Measurements from ENCODE around the gene RGMA.

The RGMA gene, protein sequence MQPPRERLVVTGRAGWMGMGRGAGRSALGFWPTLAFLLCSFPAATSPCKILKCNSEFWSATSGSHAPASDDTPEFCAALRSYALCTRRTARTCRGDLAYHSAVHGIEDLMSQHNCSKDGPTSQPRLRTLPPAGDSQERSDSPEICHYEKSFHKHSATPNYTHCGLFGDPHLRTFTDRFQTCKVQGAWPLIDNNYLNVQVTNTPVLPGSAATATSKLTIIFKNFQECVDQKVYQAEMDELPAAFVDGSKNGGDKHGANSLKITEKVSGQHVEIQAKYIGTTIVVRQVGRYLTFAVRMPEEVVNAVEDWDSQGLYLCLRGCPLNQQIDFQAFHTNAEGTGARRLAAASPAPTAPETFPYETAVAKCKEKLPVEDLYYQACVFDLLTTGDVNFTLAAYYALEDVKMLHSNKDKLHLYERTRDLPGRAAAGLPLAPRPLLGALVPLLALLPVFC

DNA sequence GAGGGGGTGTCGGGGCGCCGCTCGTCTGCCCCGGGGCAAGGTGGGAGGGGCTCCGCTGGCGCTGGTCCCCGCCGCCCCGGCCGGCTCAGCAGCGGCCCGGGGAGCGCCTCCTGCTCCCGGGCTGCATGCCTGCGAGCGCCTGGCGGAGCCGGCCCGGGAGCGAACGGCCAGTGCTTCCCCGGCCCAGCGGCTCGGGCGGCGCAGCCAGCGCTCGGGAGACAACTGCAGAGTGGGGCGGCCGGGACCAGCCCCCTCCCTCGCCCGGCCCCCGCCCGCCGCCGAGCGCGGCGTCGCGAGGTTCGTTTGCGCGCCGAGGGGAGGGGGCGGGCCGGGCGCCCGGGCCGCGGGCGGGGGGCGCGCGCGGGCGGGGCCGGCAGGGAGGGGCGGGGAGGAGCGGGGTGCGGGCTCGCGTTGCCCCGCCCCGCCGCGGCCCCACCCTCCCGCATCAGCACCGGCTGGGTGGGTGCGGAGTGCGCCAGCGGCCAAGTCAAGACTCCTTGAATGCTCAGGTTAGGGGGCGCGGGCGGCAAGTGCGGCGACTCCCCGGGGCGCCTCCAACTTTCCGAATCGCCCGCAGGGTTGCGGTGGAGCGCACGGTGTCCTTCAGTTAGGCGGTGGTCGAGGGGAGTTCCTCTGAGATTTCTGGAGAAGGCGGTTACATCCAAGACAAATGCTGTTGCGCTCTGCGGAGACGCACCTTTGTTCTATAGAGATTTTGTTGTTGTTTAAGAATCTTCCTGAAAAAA is at the start of gene RGMA:
Gene RGMA (minus strand): TSS at position 231 of the 746 bp plus-strand sequence. CDS start 279 bp downstream, outside the sequence.
- no peak for DNase-seq

DNA sequence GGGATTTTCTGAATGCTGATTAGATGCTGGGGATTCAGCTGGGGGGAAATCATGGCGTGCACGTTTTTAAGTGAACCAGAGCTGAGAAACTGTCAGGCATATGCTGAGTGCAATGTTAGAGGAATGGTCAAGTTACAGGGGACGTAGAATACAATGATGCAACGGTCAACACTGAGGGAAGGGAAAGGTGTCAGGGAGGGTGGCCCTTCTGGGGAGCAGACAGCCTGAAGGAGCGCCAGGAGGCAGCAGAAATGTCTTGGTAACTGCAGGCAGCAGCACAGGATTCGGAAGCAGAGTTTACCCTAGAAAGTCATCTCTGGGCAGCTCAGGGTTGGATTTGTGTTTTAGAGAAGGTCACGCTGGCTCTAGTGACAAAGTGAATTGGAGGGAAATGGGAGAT is 47.6 kb upstream of the RGMA start:
- DNase-seq: no peak

DNA sequence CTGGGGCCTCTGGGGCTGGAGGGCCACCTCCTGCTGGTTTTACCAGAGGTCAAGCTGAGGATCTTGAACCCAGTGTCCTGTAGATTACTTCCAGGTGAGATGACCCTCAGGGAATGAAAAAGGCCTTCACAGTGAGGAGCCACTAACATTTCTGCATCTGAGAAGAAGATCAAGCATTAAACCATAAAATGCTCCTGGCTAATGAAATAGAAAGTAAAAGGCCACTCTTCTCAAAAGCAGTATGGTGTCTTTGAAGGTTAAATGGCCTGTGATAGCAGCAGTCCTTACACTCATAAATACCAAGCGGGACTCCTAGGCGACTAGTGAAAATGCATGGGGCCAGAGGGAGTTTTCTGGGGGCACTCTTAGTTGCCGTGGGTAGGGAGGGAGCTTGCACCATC is 47.0 kb upstream of the RGMA start:
- DNase-seq: no peak

DNA sequence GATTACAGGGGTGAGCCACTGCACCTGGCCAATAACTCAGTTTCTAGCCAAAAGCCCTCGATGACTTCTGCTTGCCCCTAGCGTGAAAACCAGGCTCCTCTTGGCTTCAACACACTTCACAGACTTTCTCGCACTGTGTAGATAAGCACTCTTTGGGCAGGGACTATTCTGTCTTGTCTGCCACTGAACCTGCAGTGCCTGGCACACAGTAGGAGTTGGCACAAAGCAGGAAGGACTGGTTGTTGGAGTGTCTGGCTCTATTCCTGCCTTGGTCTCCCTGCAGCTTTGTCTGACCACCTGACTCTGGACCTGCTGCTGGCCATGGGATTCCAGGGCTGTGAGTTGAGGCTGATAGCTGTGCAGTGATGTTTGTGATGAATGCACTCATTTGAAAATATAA is 46.4 kb upstream of the RGMA start:
- no peak for DNase-seq

DNA sequence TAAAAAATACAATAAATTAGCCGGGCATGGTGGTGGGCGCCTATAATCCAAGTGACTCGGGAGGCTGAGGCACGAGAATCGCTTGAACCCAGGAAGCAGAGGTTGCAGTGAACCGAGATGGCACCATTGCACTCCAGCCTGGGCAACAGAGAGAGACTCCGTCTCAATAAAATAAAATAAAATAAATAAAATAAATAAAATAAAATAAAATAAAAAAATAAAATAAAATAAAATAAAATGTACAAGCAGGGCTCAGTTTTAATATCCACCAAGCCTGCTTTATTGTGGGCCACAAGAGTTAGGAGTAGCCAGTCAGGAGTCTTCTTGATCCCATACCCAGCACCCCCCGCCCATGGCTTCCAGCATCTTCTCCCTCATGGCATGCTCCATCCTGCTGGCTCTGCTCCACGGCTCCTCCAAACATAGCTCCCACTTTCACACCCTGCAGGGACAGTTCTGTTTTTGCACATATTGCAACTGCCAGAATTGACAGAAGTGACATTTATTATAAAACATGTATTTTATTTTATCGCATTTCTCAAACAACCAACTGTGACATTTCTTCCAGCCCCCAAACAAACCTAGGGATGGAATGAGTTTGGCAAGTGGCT is 42.6 kb upstream of the RGMA start:
- no peak for DNase-seq

DNA sequence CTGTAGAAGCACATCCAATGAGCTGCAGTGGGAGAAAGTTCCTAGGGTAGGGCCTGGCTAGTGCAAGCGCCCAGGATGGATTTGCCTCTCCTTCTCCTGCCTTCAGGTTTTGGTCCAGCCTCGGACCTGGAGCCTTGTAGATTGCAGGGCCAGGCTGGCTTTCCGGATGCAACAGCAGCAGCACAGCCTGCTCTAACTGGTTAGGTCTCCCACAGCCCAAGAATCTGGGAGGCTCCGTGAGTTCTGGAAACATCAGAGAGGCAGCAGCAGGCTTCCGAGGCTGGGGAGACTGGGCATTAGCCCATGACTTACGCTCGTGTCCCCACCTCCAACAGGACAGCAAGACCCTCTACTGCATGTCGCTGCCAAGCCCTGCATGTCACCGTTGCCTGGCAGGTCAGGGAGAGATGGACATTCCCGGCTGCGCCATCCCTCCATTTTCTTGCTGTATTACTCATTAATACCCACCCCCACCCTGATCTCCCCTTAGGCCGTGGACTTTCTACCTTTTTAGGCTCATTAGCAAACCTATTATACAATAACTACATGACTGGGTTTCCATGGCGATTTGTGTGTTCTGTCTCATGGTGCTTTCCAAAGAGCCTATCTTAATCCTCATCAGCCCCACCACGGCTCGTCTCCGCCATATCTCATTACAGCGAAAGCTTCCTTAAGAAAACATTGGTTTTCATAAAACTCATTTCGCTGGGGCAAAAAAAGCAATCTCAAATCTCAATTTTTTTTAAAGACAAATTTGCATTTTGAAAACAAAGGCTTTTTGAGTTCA is 40.9 kb upstream of the RGMA start:
- DNase-seq: no peak

DNA sequence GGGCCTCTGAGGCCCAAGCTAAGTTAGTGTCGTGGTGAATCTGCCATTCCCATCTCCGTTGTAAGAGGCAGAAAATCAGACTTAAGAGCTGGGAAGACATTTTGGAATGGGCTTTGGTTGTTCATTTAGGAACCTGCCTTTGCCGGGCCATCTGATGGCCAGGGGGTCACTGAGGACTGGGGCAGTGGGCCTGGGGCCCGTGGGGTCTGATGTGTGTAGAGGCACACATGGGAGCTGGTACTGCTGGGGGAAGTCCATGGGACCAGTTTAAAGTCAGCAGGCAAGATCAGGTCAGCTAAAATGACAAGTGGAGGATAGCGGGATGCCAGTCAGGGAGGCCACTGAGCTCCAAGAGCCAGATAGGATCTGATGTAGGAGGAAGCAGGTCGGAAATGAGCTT is 38.3 kb upstream of the RGMA start:
- DNase-seq: no peak

DNA sequence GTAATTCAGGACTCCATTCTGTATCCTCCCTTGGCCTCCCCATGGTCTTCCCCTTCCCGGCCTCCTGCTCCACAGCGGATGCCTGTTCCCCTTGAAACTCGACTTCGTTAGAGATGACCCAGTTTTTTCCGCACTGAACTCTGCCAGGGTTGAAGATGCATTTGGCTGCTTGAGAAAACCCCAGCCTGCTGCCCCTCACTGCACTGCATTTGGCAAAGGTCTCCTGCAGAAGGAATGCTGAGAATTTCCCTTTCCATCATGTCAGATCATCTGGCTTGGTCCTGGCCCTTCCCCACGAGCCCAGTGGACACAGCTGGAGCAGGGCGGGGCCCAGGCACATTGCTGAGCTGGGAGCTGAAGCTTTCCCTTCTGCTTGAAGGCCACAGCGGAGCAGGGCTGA is 37.6 kb upstream of the RGMA start:
- DNase-seq: no peak

DNA sequence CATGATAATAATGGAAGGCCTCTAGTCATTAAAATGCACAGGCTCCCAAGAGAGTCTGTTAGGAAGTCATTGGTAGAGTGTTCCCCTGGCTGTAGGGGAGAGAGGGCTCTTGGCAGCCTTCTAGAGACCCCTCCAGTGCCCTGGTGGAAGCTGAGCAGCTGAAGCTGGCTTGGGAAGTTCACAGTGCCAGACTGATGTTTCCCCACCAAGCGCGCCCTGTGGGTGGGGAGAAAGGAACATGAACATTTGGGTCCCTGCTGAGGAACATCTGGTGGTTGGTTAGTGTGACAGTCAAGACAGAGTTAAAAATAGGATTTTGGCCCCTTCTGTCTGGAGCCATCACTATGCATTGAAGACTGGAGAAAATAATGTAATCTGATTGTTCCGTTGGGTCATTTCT is 37.1 kb upstream of the RGMA start:
- DNase-seq: no peak

DNA sequence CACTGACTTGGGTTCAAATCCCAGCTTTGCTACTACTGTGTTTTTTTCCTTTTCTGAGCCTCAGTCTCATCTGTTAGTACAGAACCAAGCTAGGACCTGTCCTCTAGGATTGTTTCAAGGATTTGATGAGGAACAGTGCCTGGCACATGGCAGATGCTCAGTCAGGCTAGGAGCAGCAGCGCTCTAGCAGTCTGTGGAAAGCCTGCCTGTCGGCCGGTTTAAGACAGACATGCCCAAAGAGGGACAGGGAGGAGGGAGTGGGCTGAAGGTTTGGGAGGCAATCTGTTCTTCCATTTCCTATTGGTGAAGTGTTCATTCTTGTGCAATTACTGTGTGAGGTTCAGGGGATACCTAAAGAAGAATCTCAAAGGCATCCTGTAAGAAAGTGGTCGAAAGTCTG is 35.1 kb upstream of the RGMA start:
- DNase-seq: no peak

DNA sequence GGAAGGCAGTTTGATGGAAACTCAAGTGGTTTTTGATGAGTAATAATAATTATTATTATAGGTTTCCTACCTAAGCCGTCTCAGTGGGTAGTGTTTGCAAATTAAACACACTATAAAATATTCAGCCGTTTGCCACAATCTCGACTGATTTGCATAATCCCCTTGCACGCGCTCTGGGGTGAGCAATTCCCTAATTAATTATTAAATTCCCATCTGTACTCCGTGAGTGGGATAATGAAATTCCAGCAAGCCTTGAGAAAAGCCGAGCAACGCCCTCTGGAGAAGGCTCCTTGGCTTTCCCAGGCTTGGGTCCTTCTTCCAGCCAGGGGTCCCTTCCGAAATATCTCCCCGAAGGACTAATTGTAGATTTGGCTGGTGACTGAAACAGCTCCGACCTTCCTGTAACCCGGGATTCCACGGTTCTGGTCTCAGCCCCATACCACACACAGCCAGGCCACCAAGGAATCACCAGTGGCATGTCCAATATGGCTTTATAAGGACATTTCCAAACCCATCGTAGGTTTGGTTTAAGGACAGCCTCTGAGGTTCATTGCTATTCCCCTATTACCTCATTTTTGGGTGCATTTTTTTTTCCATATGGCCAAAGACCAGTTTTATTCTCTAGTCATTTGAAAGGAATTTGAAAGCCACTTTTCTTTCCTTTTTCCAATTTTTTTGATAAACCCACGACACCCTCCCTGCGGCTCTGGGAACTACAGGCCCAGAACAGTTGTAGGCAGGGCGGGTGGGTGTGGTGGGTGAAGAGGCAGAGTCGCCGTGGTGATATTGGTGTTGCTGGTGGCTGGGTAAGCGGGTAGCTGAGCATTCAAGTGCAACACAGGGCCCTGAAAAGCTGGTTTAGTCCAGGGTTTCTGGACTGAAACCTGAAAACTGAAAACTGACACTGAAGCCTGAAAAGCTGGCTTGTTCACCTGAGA is 33.2 kb upstream of the RGMA start:
- DNase-seq: no peak

DNA sequence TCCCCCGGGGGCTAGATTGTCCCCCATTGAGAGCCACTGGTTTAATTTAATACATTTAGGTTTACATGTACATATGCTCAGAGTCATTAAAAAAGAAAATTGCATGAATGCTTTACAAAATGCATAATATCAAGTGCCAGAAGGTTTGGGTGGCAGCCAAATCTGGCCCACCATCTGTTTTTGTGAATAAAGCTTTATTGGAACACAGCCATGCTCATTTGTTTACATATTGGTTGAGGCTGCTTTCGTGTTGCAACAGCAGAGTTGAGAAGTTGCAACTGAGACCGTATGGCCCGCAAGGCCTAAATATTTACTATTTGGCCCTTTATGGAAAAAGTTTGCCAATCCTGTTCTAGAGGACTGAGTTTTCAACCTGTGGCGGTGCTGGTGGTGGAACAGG is 32.1 kb upstream of the RGMA start:
- DNase-seq: no peak

DNA sequence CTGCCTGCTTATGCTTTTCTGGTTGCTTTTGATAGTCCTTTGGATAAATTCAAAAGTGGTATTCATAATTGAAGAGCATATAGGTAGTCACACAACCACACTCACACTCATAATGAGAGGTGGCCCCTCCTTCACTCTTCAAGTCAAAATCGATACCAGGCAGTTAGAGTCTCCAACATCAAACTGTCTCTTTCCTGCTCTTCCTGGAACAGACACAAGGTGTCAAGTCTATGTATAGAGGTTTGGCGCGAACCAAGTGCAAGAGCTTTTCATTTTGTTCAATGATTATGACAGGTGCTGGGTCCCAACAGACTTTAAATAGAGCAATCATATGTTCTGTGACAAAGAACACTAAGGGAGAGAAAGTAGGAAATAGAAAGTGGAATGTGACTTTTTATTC is 29.9 kb upstream of the RGMA start:
- DNase-seq: no peak

DNA sequence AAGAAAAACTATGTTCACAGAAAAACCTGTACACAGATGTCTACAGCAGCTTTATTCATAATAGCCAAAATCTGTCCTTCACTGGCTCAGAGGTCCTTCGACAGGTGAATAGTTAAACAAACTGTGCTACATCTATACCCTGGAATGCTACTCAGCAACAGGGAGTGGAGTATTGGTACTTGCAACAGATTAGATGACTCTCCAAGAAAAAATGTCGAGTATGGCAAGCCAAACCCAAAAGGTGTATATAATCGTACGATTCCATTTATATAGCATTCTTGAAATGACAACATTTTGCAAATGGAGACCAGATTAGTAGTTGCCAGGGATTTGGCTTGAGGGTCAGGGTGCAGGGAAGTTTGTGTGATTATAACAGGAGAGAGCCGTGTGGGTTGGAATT is 22.4 kb upstream of the RGMA start:
- DNase-seq: no peak

DNA sequence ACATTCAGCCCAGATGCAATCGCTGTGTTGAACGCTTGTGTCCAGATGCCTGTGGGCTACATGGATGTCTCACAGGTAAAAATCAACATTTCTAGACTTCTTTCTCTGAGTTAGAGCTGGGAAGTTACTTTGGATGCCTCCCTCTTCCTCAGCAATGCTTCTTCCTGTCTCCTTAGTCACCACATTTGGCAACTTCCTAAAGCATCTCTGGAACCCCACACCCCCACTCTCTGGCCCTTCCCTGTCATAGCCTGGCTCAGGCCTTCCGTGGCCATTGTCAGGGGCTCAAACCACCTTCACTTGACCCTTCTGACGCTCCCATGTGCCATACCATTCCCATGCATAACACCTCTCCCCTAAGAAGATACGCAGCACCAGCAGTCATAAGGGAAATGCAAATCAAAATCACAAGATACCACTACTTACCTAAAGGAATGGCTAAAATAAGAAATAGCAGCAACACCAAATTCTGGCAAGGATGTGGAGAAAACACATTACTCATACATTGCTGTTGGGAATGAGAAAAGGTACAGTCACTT is 21.6 kb upstream of the RGMA start:
- DNase-seq: no peak

DNA sequence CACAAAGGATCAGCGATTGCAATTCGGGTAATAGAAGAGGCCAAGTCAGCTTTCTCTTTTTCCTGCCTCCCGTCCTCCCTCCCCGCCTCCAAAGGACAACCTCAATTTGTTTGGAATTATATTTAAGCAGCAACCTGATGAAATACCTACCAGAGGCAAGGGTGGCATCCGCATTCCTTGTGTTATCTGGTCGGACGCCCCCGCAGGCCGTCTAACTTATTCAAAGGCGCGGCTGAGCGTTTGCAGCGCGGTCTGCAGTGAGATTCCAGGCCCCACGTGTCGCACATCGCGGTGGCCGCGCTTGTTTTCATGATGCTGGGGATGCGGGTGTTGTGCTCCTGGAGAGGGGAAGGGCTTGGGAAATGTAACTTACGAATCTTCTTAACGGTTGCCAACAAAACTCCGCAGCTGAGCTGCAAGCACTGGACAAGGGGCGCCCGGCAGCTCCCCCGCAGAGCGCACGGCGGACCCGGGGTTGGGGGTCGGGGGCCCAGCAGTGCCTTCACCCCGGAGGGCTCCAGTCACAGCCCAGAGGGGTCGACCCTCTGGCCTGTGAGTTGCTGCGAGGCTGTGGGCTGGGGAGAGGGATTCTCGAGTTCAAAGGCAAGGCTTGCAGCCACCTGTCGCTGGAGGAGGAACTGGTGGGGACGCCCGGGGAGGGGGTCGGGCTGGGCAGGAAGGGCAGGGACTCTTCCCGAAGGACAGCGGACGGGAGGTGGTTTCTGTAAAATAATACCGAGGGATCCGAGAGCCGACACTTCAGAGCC is 20.5 kb upstream of the RGMA start:
- no peak for DNase-seq

DNA sequence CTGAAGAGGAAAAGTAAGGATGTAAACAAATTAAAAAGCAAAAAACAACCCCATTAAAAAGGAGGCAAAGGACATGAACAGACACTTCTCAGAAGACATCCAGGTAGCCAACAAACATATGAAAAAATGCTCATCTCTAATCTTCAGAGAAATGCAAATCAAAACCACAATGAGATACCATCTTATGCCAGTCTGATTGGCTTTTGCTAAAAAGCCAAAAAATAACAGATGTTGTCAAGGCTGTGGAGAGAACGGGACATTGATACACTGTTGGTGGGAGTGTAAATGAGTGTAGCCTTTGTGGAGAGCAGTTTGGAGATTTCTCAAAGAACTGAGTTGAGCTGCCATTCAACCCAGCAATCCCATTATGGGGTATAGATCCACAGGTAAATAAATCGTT is 18.6 kb upstream of the RGMA start:
- DNase-seq: no peak

DNA sequence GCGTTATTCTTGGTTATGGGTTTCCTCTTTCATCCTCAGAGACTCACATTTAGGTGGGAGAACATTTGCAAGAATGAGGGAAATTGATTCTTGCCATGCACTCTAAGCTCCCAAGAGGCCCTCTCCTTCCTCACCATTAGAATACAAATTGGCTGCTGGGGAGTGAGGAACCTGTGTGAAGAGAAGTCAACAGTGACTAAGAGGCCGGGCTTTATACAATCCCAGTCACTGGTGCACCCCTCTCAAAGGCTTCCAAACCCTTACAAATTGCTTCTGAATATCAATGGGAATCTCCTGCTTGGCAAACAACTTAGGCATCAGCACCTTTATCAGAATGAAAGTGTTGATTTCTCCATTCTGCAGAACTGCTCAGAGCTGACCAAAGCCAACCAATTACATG is 16.5 kb upstream of the RGMA start:
- DNase-seq: no peak

DNA sequence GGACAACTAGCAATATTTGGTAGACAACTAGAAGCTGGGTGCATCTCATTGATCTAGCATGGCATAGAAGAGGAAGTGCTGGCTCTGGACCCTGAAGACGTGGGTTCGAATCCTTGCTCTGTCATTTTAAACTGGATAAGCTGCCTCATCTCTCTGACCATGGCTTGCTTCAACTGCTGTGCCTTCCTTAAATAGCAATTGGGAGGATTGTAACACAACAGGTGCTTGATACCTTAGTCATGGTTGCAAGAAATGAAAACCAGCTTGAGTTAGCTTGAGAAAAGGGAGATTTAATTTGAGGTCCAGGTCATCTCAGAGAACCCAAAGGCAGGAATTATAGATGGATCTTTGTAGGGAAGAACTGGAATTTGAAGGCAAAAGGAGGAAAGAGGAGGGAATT is 14.8 kb upstream of the RGMA start:
- no peak for DNase-seq

DNA sequence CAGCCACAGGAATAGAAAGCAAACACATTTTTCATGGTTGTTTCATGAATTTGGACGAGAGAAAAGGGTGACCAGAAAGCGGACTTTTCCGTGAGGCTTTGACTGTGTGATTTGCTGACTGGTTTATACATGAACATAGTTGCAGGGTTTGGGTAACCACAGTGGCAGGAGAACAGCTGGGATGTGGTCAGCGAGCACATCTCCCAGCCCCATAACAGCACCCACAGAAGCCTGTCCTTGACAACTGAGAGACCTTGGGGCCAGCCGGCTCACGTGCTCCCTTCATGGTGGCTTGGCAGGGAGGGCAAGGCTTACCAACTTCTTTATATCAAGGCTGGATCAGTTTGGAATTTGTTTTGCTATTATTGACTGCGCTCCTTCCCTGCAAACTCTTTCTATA is 13.2 kb upstream of the RGMA start:
- DNase-seq: no peak

DNA sequence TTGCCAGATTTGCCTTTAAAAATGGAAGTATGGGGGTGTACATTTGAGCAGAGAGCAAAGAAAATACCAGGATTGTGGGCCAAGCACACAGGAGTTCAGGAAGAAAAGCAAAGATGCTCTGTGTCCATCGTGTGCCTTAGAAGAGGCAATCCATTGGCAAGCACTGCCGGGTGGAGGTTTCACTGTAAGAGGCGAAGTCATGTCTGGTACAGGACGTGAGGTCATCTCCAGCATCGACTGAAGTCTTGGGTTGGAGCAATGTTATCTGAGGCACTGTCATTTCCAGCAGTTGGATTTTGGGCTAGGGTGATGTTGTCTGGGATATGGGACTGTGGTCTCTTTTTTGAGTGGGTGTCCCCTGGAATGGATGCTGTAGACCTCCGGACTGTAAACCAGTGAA is 4.8 kb upstream of the RGMA start:
- no peak for DNase-seq

All from stimulated activated CD8-positive, alpha-beta memory T cell treated with anti-CD3 and anti-CD28 coated beads, Interleukin-4, amount 100 ng/mL, for 48 hours (primary cell).